Stimulated activated memory B cell treated with anti-CD40 and anti-IgM and Interleukin-4, amounts not matched to agents 10 μg/mL and 1 μg/mL and 100 μg/mL, for 72 hours (primary cell): ENCODE results near the gene CD274.
"Not testable (repeated sequence)": the region's sequence is repeated elsewhere in the genome, so short reads cannot be mapped to it uniquely, and the experiment has no call there.

Experiments used
- ATAC-seq: fragments of 150-1000 bp; cut with Tn5 transposase; 2 replicates; pipeline ENCODE4 v1.10.0; 2021
- H3K27ac Mint-ChIP-seq: one replicate; pipeline ENCODE4 v1.8.0; 2022; ENCODE audit warnings: mild to moderate bottlenecking, mixed read lengths
- H3K27me3 Mint-ChIP-seq: one replicate; pipeline ENCODE4 v1.8.0; 2022; ENCODE audit warnings: mixed read lengths
- H3K36me3 Mint-ChIP-seq: one replicate; pipeline ENCODE4 v1.8.0; 2022; ENCODE audit warnings: mixed read lengths
- H3K4me1 Mint-ChIP-seq: one replicate; pipeline ENCODE4 v1.8.0; 2022; ENCODE audit warnings: mixed read lengths
- H3K4me3 Mint-ChIP-seq: one replicate; pipeline ENCODE4 v1.8.0; 2022; ENCODE audit warnings: mild to moderate bottlenecking, moderate library complexity, mixed read lengths
- H3K9me3 Mint-ChIP-seq: one replicate; pipeline ENCODE4 v1.8.0; 2022; ENCODE audit warnings: mixed read lengths

CD274 gene

GRCh38 chr9:5493679-5494511, 43.6 kb downstream of the CD274 start:
- ATAC-seq, result peak; percentile 82
- H3K4me3 Mint-ChIP-seq, result no peak overlapping the region
- no peak overlapping the region for H3K27ac Mint-ChIP-seq

DNA sequence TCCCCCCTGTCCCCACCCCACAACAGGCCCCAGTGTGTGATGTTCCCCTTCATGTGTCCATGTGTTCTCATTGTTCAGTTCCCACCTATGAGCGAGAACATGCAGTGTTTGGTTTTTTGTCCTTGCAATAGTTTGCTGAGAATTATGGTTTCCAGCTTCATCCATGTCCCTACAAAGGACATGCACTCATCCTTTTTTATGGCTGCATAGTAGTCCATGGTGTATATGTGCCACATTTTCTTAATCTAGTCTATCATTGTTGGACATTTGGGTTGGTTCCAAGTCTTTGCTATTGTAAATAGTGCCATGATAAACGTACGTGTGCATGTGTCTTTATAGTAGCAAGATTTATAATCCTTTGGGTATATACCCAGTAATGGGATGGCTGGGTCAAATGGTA, 44.4 kb downstream of the CD274 start:
- ATAC-seq, H3K36me3 Mint-ChIP-seq, H3K9me3 Mint-ChIP-seq, H3K4me3 Mint-ChIP-seq, H3K27ac Mint-ChIP-seq, H3K27me3 Mint-ChIP-seq: not testable (repeated sequence)
- peaks cover 15% of the 10 kb centered on the region for H3K4me1 Mint-ChIP-seq

More at GRCh38 chr9:5493679-5494511, 43.6 kb downstream of the CD274 start:
- H3K4me1 Mint-ChIP-seq, result peaks cover 15% of the 10 kb centered on the region
- H3K9me3 Mint-ChIP-seq, result no peaks in the 10 kb centered on the region
- H3K36me3 Mint-ChIP-seq, result no peaks in the 10 kb centered on the region
- H3K27me3 Mint-ChIP-seq, result no peaks in the 10 kb centered on the region

GRCh38 chr9:5499157-5499556, 48.8 kb downstream of the CD274 start:
- Mint-ChIP-seq H3K9me3 (peaks cover 2% of the 10 kb centered on the region), H3K4me1 (peaks cover 4% of the 10 kb centered on the region), H3K27me3 (no peaks in the 10 kb centered on the region), H3K27ac (no peak overlapping the region), H3K36me3 (peaks cover 11% of the 10 kb centered on the region), H3K4me3 (no peak overlapping the region)
- ATAC-seq, result no peak

GRCh38 chr9:5499889-5500398, 49.6 kb downstream of the CD274 start:
- Mint-ChIP-seq H3K27me3 (no peaks in the 10 kb centered on the region), H3K27ac (no peak overlapping the region), H3K9me3 (peaks cover 2% of the 10 kb centered on the region), H3K4me1 (no peaks in the 10 kb centered on the region), H3K36me3 (peaks cover 18% of the 10 kb centered on the region), H3K4me3 (no peak overlapping the region)
- ATAC-seq, result no peak

- no peaks in the 10 kb centered on the region for H3K4me1 Mint-ChIP-seq
- H3K4me3 Mint-ChIP-seq, result no peak overlapping the region
- peaks cover 19% of the 10 kb centered on the region for H3K36me3 Mint-ChIP-seq
- no peak for ATAC-seq
- H3K27ac Mint-ChIP-seq, result no peak overlapping the region
- H3K27me3 Mint-ChIP-seq, result no peaks in the 10 kb centered on the region
- peaks cover 2% of the 10 kb centered on the region for H3K9me3 Mint-ChIP-seq
Measured at GRCh38 chr9:5500441-5501235, 50.3 kb downstream of the CD274 start.

GRCh38 chr9:5502553-5502952, 52.2 kb downstream of the CD274 start:
- ATAC-seq, result no peak

GRCh38 chr9:5509573-5509972, 59.2 kb downstream of the CD274 start:
- ATAC-seq, result no peak
- Mint-ChIP-seq H3K9me3 (peaks cover 10% of the 10 kb centered on the region), H3K36me3 (peaks cover 10% of the 10 kb centered on the region), H3K4me1 (peaks cover 55% of the 10 kb centered on the region), H3K27me3 (no peaks in the 10 kb centered on the region), H3K27ac (peak overlapping the region; percentile 90), H3K4me3 (no peak overlapping the region)

More at GRCh38 chr9:5502553-5502952, 52.2 kb downstream of the CD274 start:
- no peak overlapping the region for H3K27ac Mint-ChIP-seq
- H3K36me3 Mint-ChIP-seq, result peaks cover 19% of the 10 kb centered on the region
- peaks cover 7% of the 10 kb centered on the region for H3K9me3 Mint-ChIP-seq
- H3K27me3 Mint-ChIP-seq, result no peaks in the 10 kb centered on the region
- H3K4me1 Mint-ChIP-seq, result no peaks in the 10 kb centered on the region
- no peak overlapping the region for H3K4me3 Mint-ChIP-seq

DNA sequence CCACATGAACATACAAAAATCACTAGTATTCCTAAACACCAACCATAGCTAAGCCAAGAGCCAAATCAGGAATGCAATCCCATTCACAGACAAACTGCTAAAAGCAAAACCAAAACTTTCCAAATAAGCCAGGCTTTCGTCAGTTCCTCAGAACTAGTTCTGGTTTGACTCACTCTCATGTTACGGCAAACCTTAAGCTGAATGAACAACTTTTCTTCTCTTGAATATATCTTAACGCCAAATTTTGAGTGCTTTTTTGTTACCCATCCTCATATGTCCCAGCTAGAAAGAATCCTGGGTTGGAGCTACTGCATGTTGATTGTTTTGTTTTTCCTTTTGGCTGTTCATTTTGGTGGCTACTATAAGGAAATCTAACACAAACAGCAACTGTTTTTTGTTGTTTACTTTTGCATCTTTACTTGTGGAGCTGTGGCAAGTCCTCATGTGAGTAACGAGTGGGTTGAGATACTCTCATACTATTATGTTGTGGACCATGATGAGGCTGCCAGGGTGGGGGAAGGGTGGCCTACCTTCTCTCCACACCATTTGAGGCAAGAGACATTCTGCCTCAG, 60.1 kb downstream of the CD274 start, which contains the start of gene PDCD1LG2:
TSS of gene PDCD1LG2 (plus strand) at position 172 of the 572 bp plus-strand sequence. CDS start 12,016 bp downstream, outside the sequence.
- peak; percentile 85 for ATAC-seq
- H3K4me3 Mint-ChIP-seq, result peak within 1 kb of the TSS; percentile 78
- peaks cover 4% of the 10 kb centered on the region for H3K36me3 Mint-ChIP-seq
- peaks cover 10% of the 10 kb centered on the region for H3K9me3 Mint-ChIP-seq
- peaks cover 55% of the 10 kb centered on the region for H3K4me1 Mint-ChIP-seq
- no peaks in the 10 kb centered on the region for H3K27me3 Mint-ChIP-seq
- peak within 1 kb of the TSS; percentile 90 for H3K27ac Mint-ChIP-seq

DNA sequence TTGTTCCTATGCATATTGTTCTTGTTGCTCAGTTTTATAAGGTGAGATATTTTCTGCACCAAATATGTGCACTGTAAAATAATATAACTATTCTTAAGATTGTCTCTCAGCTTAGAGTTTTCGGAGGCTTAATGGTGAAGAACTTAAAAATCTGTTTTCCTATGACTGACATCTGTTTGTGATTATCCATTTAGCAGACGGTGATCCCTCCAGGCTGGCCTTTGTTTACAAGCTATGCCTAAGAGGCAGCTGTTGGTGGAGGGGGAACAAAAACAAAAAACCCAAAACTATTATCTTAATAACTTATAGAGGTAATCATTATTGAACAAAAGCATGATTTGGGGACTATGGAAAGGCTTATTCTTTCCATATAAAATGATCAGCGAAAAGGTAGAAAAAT, 60.6 kb downstream of the CD274 start:
- peak overlapping the region; percentile 90 for H3K27ac Mint-ChIP-seq
- peak overlapping the region; percentile 78 for H3K4me3 Mint-ChIP-seq
- H3K27me3 Mint-ChIP-seq, result no peaks in the 10 kb centered on the region
- ATAC-seq, result no peak
- H3K36me3 Mint-ChIP-seq, result peaks cover 4% of the 10 kb centered on the region
- H3K4me1 Mint-ChIP-seq, result peaks cover 55% of the 10 kb centered on the region
- peaks cover 10% of the 10 kb centered on the region for H3K9me3 Mint-ChIP-seq

- H3K4me3 Mint-ChIP-seq, result no peak overlapping the region
Measured at GRCh38 chr9:5511476-5511875, 61.1 kb downstream of the CD274 start.

DNA sequence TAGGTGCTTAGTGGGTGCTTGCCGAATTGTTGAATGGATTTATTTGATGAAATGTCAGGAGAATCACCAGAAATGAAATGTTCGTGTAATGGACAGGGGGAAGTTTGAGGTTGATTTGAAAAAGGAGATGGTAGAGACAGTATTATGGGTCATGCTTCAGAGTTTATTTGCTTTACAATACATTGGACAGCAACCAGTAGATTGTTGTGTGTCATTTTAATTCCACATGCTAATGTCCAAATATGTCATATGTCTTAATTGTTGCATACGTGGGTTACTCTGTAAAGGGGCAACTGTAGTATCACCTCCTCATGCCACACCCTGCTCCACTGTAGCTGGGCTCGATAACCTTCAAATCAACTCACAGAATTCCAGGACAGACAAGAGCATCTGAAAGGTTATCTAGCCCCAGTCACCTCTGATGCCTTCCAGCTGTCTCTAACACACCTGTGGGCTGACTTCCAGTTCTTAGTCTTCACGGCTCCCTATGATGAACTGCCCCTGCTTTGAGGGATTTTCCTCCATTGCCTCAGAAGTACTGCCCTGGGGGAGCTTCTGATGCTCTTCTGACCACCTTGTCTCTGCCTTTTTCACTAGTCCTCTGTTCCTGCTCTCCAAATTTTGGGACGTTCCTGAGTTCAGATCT, 61.7 kb downstream of the CD274 start:
- H3K4me1 Mint-ChIP-seq, result peaks cover 55% of the 10 kb centered on the region

More at GRCh38 chr9:5511476-5511875, 61.1 kb downstream of the CD274 start:
- no peak for ATAC-seq
- peak overlapping the region; percentile 90 for H3K27ac Mint-ChIP-seq
- H3K27me3 Mint-ChIP-seq, result no peaks in the 10 kb centered on the region
- H3K4me1 Mint-ChIP-seq, result peaks cover 55% of the 10 kb centered on the region
- peaks cover 4% of the 10 kb centered on the region for H3K36me3 Mint-ChIP-seq
- H3K9me3 Mint-ChIP-seq, result peaks cover 10% of the 10 kb centered on the region

DNA sequence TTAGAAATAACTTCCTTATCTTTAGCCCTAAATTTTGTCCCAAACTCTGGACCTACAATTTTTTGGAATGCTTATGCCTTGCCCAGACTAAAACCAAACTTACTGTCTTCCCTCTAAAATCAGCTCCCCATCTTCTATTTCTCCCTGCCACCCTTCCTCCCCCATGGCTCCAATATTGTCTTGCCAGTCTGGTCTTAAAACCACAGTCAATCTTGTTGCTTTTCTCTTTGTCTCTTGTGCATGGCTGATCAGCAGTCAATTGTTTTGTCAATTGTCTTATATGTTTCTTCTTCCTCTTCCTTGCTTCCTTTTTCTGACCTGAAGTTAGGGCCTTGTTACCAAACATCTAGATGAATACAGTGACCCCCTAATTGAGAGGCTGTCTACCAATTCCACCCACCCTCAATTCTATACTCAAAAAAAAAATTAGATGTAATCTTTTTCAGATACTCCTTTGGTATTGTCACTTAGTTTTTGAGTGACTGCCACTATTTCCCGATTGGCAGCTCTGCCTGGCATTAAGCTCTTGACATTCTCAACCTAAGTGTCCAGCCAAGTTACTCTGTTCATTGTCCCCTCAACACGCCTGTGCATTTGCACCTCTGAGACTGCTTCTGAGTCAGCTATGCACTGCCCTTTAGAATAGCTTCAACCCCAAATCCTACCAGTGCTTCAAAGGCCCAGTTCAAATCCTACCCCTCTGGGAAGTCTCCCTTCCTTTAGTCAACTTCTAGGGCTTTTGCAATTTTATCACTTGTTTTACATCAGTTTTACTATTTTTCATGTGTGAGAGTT, 62.5 kb downstream of the CD274 start:
- Mint-ChIP-seq H3K27ac (peak overlapping the region; percentile 90), H3K36me3 (peaks cover 3% of the 10 kb centered on the region)

More for the DNA sequence above, 61.7 kb downstream of the CD274 start:
- Mint-ChIP-seq H3K36me3 (peaks cover 4% of the 10 kb centered on the region), H3K27me3 (no peaks in the 10 kb centered on the region), H3K27ac (peak overlapping the region; percentile 90), H3K4me3 (no peak overlapping the region), H3K9me3 (peaks cover 5% of the 10 kb centered on the region)
- no peak for ATAC-seq

DNA sequence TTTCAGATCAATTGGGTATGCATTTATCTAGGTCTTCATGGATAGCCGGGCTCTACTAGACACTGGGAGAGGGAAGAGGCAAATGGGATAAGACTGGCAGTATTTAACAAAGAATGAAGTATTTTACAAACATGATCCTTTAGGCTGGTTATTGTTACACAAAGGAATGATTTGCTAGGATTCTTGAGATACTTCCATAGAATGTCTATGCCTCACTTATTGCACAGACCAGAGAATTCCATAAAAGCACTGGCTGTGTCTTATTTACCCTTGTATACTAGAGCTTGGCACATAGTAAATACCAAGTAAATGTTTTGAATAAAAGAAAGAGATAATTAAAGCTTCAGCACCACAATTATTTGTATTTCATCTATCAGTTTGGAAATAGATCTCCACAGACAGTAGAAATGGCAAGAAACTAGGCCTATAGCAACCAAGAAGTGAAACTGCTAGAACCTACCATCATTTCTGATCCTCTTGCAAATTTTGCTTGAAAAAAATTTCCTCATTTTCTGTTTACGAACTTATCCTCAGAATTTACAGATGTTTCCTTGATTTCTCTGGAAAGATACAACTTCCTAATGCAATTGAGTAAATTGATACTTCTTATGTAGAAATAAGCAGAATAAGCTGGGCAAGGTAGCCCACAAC, 63.7 kb downstream of the CD274 start:
- no peak for ATAC-seq
- Mint-ChIP-seq H3K4me1 (peaks cover 60% of the 10 kb centered on the region), H3K9me3 (no peaks in the 10 kb centered on the region), H3K36me3 (no peaks in the 10 kb centered on the region), H3K4me3 (no peak overlapping the region), H3K27me3 (no peaks in the 10 kb centered on the region), H3K27ac (no peak overlapping the region)

More for the DNA sequence above, 62.5 kb downstream of the CD274 start:
- peaks cover 3% of the 10 kb centered on the region for H3K9me3 Mint-ChIP-seq
- no peak overlapping the region for H3K4me3 Mint-ChIP-seq
- no peak for ATAC-seq
- peaks cover 59% of the 10 kb centered on the region for H3K4me1 Mint-ChIP-seq
- no peaks in the 10 kb centered on the region for H3K27me3 Mint-ChIP-seq
